Testis (tissue), 2 donors: Measurements from ENCODE around the gene CLPSL1.

Experiments
- POLR2A ChIP-seq: fragments of 450-650 bp; IDR thresholded peaks from one replicate; pipeline ENCODE4 v1.6.1; 2017; ENCODE audit warnings: antibody characterized with exemption, mild to moderate bottlenecking, moderate library complexity
- TF ChIP-seq, protein P1 (sequence below), 3 experiments: fragments of 450-650 bp in 2 of 3; fragments of 200-600 bp in 1 of 3; sonication (generic) in 1 of 3; IDR thresholded peaks; one replicate each; pipeline ENCODE4 v1.5.1; 2016 to 2019; ENCODE audit warnings: antibody characterized with exemption in 3 of 3, mild to moderate bottlenecking in 2 of 3, moderate library complexity in 1 of 3

DNA sequence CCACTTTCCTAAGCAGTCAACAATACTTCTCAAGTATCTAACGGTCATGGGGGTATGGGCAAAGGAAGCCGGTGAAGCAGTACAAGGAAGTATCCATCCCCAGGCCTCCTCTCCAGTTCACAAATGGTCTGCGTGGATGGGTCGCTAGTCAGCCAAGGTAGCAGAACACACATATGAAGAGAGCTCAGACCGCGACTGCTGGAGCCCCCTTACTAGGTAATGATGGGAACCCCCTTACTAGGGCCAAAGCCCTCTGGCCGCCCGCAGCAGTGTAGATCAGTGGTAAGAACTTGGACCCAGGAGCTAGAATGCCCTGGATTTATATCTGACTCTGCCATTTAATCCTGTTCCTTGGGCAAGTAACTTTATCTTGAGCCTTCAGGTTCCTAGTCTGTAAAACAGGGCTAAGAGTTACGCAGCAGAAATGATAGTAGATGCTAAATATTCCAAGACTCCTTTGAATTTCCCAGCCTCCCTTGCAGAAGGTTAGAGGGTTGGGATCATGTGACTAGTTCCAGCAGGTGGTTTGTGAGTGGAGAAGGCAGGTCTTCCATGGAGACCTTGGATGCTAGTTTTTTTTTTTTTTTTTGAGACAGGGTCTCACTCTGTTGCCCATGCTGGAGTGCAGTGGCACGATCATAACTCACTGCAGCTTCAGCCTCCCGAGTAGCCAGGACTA lies 6.6 kb upstream of the CLPSL1 start:
- TF ChIP-seq, protein P1, sequence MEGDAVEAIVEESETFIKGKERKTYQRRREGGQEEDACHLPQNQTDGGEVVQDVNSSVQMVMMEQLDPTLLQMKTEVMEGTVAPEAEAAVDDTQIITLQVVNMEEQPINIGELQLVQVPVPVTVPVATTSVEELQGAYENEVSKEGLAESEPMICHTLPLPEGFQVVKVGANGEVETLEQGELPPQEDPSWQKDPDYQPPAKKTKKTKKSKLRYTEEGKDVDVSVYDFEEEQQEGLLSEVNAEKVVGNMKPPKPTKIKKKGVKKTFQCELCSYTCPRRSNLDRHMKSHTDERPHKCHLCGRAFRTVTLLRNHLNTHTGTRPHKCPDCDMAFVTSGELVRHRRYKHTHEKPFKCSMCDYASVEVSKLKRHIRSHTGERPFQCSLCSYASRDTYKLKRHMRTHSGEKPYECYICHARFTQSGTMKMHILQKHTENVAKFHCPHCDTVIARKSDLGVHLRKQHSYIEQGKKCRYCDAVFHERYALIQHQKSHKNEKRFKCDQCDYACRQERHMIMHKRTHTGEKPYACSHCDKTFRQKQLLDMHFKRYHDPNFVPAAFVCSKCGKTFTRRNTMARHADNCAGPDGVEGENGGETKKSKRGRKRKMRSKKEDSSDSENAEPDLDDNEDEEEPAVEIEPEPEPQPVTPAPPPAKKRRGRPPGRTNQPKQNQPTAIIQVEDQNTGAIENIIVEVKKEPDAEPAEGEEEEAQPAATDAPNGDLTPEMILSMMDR (IDR thresholded peaks at IDR 0.05), result no peak
- TF ChIP-seq POLR2A, result no peak
